GM19193 (cell line): ENCODE measurements around the gene COL4A2.

Experiments used
- POLR2A ChIP-seq: IDR thresholded peaks from 4 replicates; pipeline ENCODE4 v1.6.1; 2011; ENCODE audit not compliant: insufficient read depth, insufficient read length; ENCODE audit errors: extremely low read depth

COL4A2 gene

DNA sequence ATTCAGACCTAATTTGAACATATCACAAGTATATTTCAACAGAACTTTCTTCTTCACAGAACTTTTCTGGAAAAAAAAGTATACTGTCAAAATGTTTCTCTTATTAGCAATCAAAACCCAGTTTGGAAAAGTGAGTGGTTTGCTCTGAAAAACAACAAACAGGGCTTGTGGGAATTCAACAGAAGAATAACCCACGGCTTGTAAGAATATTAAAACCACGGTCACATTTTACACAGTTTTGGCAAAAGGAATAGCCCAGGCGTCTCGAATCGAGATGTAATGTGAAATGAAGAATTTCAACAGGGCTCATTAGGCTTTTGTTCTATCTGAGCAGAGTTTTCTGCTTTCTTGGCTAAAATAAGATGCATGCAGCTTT is 70.7 kb downstream of the COL4A2 start:
- no peak for TF ChIP-seq POLR2A

DNA sequence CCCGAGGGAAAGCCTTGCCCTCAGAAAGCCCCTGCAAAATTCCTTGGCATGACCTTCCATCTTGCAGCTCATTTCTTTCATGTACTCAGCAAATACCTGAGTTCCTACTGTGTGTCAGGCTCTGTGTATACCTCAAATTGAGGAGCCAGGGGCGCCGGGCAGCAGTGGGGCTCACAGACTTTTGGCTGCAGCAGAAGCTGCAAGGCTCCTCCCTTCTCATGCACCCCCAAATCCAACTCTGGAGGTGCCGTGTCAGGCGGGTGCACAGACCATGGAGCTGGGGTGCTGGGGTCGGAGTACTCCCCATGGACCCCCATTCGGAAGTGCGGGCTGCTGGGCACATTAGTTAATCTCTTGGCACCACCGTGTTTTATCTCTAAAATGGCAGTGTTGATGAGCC is 72.3 kb downstream of the COL4A2 start:
- no peak for TF ChIP-seq POLR2A

DNA sequence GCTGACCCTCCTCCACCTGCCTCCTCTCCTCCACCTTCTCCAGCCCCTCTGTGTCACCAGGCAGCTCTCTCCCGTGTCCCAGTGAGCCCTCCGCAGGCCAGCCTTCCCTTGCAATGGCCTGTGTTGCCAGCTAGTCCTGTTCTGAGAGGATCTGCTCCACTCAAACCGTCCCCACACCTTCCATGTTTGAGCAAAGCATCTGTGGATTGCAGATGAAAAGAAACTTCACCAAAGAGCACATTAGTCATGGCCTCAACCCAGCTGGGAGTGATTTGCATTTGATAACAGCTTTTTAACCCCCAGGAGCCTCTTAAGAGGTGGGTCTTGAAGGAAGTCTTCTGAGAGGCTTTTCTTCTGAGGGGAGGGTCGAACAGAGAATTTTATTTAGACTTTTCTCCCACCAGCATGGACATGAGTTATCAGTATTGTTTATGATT is 72.8 kb downstream of the COL4A2 start:
- TF ChIP-seq POLR2A: no peak

DNA sequence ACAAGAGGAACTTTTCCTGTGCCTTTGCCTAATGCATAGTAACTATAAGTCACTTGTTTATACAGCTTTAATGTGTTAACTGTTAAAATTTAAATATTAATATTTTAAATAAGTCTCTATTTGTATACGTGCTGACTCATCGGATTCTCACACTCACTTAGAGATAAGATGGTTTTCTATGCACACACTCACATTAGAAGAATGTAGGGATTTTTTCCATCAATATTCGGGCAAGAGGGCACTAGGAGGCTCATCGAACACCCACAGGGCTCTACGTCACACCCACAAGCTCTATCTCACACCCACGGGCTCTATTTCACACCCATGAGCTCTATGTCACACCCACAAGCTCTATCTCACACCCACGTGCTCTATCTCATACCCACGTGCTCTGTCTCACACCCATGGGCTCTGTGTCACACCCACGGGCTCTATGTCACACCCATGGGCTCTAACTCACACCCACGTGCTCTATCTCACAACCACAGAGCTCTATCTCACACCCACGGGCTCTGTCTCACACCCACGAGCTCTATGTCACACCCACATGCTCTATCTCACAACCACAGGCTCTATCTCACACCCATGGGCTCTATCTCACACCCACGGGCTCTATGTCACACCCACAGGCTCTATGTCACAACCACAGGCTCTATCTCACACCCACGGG is 73.4 kb downstream of the COL4A2 start:
- TF ChIP-seq POLR2A: no peak

DNA sequence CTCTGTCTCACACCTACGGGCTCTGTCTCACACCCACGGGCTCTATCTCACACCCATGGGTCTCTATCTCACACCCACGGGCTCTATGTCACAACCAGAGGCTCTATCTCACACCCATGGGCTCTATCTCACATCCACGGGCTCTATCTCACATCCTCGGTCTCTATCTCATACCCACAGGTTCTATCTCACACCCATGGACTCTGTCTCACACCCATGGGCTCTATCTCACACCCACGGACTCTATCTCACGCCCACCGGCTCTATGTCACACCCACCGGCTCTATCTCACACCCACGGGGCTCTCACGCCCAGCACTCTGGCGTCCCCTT is 73.9 kb downstream of the COL4A2 start:
- TF ChIP-seq POLR2A: no peak

DNA sequence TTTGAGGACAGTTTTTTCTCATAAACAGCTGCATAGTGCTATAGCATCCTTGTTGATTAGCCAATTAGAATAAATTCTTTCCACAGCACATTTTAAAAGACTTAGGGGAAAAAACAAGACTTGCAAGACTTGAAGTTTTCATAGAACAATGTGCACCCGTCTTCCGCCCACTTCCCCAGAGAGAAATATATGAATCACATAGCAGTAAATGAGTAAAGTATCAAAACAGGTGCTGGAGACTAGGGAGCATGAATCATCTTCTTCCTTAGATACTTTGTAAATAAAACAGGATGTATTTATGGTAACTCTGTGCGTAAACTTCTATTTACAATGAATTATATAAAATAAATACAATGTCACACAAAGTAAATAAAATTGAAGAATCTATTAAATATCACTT is 75.1 kb downstream of the COL4A2 start:
- TF ChIP-seq POLR2A: no peak

DNA sequence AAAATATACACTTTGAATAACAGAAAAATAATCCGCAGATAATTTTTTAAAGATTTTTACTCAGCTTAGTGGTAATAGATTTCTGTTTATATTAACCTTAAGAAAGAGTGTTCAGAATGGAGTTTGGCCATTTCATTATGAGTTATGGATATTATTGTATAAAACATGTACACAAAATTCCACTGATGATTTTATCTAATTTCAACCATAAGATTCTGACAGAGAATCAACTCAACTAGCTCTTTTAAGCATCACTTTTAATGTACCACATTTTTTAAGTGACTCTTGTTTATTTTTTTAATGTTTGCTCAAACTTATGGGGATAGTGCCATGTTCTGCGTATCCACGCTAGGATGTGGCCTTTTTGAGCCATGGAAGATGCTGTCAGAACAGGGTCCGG is 75.7 kb downstream of the COL4A2 start:
- no peak for TF ChIP-seq POLR2A

DNA sequence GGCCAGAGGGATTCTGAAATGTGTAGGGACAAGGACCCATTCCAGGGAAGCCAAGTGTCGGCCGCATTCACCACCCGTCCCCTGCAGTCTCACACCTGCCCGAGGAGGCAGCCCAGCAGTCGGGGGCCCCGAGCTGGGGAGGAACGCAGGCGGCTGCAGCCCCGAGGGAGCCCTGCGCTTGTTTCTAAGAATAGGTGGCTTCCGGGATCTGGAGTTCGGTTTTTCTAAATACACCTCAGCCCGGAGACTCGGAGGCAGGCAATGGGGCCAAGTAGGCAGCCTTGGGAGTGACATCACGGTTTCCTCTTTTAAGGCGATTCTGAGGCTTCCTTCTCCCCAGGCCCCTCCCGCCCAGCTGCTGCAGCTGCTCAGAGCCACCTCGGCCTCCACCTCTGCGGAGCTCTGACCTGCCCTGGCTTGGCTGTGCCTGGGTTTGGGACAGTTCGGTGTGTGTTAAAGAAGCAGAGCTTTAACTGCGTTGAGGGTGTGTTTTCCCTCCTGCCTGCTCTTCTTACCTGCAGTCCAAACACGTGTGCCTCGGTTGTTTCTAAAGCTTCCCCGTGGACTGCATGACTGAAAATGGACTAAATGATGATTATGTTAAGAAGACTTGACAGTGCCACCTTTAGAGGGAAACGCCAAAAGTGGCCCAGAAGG is 80.5 kb downstream of the COL4A2 start:
- peak; percentile 20 for TF ChIP-seq POLR2A

DNA sequence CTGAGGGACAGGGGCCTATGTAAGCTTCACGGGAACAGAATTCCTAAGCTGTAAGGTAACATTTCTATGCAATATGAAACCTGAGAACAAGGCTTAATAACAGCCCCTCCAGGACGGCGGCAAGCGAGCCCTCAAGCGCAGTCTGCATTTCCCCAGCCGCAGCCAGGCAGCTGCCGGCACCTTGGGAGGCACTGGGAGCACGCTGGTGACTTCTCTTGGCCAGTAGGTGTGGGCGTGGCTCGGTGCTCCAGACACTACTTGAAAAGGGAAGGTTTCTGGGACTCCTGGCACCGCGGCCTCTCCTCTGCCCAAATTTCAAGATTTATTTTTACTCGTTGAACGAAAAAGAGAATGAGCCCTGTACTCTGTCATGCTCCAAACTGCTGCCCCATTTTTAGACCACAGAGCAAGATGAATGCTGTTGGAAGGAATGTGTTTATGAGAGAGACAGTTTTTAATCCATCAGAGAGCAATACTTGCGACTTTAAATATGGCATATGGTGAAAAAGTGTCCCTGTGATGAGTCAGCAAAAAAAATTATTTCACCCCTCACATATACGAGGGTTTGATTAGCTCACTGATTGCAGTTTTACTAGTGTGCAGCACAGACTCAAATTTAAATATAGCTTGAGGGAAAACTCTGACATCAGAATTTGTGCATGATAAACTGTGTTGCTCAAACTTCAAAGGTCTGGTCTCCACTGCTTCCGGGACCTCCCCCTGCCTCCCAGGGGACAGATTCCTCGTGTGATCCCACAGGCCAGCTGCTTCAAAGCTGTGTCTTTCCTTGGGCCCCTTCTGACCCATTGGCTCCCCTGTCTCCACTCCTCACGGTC is 81.2 kb downstream of the COL4A2 start:
- no peak for TF ChIP-seq POLR2A

DNA sequence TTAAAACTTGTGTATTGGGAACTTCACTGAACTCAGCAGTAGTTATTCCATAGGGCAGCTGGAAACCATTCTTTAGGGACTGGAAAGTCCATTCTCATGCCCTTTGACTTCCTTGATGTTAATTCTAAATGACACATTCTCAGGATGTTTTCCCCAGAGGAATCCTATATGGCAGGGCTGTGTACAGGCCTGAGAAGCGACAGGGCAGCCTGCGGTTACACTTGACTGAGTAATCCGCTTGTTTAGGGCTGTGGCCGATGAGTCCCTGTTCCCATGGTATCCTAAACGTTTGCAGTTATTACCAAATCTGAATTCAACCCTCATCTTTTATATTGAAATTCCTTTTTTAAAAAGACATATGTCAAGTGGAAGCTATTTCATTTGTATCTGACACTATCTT is 83.5 kb downstream of the COL4A2 start:
- TF ChIP-seq POLR2A: no peak

DNA sequence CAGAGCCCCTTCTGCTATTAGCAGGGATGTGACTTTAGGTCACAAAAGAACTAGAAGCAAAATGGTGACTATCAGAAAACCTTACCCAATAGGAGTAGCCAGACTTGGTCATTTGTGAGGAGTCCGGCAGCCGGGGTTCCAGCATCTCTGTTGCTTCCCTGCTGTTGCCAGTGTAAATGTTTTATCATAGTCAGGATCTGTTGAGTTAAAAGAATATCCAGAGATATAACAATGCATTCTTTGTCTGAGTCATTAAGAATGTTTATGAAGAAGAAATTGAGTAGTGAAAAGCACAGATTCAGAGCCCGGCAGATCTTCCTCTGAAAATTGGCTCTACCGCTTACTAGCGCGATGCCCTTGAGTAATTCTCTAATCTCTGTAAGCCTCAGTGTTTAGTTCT is 84.2 kb downstream of the COL4A2 start:
- no peak for TF ChIP-seq POLR2A

DNA sequence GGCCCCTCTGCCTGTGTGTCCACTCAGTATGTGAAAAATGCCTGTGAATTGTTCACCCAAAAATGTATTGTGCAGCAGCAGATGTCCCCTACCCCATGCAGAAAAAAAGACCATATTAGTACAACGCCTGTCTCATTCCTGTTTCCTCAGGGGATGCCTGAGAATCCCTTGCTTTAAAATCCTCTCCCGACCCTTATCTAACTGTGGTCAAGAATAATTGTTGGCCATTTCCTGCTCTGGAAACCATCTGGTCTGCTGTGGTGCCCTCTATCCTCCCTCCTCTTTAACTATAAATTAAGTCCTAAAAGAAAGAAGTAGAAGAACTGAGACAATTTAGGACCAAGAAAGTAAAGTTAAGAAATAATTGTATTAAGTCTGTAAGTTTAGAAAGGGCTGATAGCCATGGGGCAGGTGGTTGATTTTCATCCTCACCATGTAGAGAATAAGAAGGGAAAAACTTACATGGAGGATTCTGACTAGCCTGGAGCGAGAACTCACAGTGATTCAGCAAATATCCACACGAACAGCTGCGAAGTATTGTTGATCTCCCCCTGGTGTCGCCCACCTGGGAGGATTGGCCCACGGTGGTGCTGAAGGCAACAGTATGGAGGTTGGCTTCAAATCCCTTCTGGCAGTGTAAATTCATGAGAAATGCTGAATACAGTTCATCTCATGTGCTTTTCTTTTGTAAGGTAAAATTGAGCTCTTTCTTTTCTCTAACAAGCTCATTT is 85.6 kb downstream of the COL4A2 start:
- TF ChIP-seq POLR2A: no peak

DNA sequence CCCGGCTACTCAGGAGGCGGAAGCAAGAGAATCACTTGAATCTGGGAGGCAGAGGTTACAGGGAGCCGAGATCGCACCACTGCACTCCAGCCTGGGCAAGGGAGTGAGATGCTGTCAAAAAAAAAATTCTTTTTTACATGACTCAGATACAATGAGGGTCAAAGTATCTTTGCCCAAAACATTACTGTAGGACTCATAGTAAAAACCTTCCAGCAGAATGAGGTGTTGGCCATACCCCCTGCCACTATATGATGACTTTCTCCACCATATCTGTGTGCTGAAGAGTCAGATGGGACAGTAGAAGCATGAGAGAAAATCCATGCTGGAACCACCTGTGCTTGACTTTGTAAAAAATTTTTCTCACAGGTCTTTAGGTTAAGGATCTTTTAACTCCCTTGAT is 86.7 kb downstream of the COL4A2 start:
- no peak for TF ChIP-seq POLR2A

DNA sequence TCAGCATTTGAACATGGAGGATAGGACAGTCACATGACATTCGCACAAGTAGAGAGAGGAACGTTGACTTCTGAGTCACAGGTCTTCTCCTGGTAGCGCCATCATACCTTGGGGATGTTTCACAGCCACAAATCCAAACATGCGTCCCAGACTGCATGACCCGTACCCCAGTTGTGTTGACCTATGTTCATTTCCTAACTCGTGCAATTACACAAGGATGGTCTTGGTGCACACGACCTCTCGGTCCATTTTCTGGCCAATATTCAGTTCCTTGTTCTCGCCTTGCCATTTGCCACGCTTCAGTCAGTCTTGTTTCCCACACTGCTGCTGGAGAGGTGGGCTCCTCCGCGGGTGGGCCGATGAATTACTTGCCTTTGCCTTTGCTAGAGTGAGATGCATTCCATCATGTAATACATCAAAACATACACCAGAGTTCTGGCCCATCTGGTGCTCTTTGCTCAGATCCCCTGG is 87.3 kb downstream of the COL4A2 start:
- no peak for TF ChIP-seq POLR2A

DNA sequence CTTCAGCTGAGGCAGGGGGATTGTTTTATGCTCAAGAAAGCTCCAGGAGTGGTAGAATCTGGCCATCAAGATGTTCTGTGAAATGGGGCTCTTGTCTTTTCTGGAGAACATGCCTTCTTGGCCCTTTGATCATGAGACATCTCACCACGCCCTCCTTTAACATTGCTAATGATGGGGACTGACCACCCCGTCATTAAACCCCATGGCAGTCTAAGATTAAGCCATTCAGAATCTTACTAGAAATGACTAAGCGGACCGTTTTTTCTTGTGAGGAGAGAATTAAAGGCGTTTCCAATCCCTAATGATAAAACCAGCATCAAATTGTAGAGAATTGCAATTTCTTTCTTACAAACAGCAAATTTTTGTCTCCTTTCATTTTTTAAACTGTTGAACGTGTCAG is 89.4 kb downstream of the COL4A2 start:
- no peak for TF ChIP-seq POLR2A

DNA sequence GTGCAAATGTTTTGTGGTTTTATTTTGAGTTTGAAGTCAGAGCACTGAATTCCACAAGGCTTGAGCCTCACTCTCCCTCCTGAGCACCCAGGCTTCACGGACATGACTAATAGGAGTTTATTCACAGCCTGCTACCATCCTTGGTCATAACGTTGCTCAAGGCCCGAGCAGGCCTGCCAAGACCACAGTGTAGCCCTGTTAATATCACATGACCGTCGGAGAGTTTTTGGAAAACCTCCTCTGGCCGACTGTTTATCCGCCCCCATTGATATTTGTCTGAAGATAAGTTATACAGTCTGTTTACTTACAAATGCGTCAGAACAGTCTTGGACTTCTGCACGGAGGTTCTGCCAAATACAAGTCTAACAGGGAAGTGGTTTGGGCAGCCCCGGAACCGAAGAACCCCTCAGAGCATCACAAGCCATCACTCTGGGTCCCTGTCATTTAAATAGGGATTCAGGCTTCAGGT is 89.9 kb downstream of the COL4A2 start:
- no peak for TF ChIP-seq POLR2A
